ENCODE data around the gene MTX3.

- TF ChIP-seq CTCF (IDR thresholded peaks at IDR 0.05) (no peak), ZFX (IDR thresholded peaks at IDR 0.05; ENCODE audit: borderline replicate concordance) (no peak)
These were observed 861 bp downstream of the MTX3 start for GRCh38 chr5:79990205-79990597.
